SK-N-MC (cell line): Measurements from ENCODE around the gene KLHL41.

Experiments used
- EZH2 ChIP-seq: fragments of 200-600 bp; sonication (generic); IDR thresholded peaks from one replicate; pipeline ENCODE4 v1.6.1; 2017; ENCODE audit warnings: antibody characterized with exemption
- POLR2AphosphoS5 ChIP-seq: IDR thresholded peaks from 2 replicates; pipeline ENCODE4 v1.6.1; 2012; ENCODE audit warnings: mild to moderate bottlenecking, low read depth, low read length, borderline replicate concordance

DNA sequence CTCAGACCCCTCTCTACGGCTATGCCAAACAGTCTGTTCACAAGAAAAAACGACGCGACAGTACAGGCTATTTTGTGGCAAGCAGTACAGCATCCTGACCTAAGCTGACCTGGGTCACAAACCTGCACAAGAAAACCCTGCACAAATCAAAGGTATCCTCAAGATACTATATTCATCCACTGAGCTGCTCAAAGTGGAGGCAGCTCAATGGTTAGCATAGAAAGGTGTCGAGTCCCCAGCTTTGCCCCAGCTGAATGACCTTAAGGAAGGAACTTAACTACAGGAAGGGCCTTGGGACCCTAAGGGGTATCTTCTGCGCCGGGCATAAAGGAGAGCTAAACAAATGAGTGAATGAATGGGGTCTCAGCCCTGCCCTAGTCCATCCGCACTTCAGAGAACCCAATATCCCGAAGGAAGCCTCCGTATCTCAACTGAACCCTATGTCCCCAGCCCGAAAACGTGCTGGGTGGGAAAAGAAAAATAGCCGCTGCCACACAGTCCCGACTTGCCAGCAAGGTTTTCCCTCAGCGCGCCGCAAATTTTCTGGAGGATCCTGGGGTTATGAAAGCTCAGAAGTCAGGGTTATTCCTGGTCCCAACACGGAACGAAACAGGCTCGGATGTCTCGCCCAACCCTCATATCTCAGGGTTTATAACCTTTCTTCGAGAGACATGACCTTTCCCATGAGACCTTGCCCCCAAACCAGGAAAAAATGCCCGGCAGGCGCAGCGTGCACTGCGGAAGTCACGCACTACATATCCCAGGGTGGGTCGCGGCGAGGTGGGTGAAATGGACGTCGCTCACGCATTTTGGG, 63.9 kb downstream of the KLHL41 start, which contains the start of gene FASTKD1:
- TF ChIP-seq EZH2 (no peak), POLR2AphosphoS5 (peak; percentile 87)
